HS-5 (cell line): ENCODE data around the gene CDKN2B.
A peak's percentile ranks its signal among the peaks of the same experiment; 100 is the strongest.
"Not testable (repeated sequence)": the region's sequence is repeated elsewhere in the genome, so short reads cannot be mapped to it uniquely, and the experiment has no call there.

ENCODE experiments used
- DNase-seq: peaks from one replicate; pipeline ENCODE4 v3.0.0-alpha.2; 2012; ENCODE audit warnings: low read depth

Gene CDKN2B

GRCh38 chr9:22008717-22009505, at the start of gene CDKN2B:
Gene CDKN2B, minus strand, starts transcription at chr9:22009305. Its CDS starts 352 bp downstream, at chr9:22008953.
- DNase-seq = peak; percentile 92

GRCh38 chr9:22057972-22058371, 48.9 kb upstream of the CDKN2B start:
- not testable (repeated sequence) for DNase-seq

- no peak for DNase-seq
These were observed 47.3 kb upstream of the CDKN2B start for GRCh38 chr9:22056402-22056801.

GRCh38 chr9:22055090-22055489, 46.0 kb upstream of the CDKN2B start:
- peak; percentile 53 for DNase-seq

- no peak for DNase-seq
These were observed 45.4 kb upstream of the CDKN2B start for GRCh38 chr9:22054529-22054928.

GRCh38 chr9:22054076-22054475, 45.0 kb upstream of the CDKN2B start:
- no peak for DNase-seq

GRCh38 chr9:22053178-22053577, 44.1 kb upstream of the CDKN2B start:
- no peak for DNase-seq

- DNase-seq = peak; percentile 97
These were observed 43.4 kb upstream of the CDKN2B start for GRCh38 chr9:22052376-22052945.

- DNase-seq = no peak
These were observed 41.8 kb upstream of the CDKN2B start for GRCh38 chr9:22050924-22051323.

- DNase-seq = no peak
These were observed 40.3 kb upstream of the CDKN2B start for GRCh38 chr9:22049411-22049810.

GRCh38 chr9:22047596-22047995, 38.5 kb upstream of the CDKN2B start:
- no peak for DNase-seq

- DNase-seq = no peak
These were observed 37.3 kb upstream of the CDKN2B start for GRCh38 chr9:22046243-22046885.

- no peak for DNase-seq
These were observed 36.3 kb upstream of the CDKN2B start for GRCh38 chr9:22045423-22045822.

- DNase-seq = peak; percentile 80
These were observed 35.5 kb upstream of the CDKN2B start for GRCh38 chr9:22044583-22044982.

- DNase-seq = no peak
These were observed 34.8 kb upstream of the CDKN2B start for GRCh38 chr9:22043928-22044327.

GRCh38 chr9:22041775-22042174, 32.7 kb upstream of the CDKN2B start:
- no peak for DNase-seq

GRCh38 chr9:22041344-22041743, 32.2 kb upstream of the CDKN2B start:
- DNase-seq = no peak

GRCh38 chr9:22040760-22041159, 31.7 kb upstream of the CDKN2B start:
- peak; percentile 62 for DNase-seq

GRCh38 chr9:22039258-22039657, 30.2 kb upstream of the CDKN2B start:
- no peak for DNase-seq

- no peak for DNase-seq
These were observed 29.0 kb upstream of the CDKN2B start for GRCh38 chr9:22037954-22038690.

GRCh38 chr9:22036866-22037626, 27.9 kb upstream of the CDKN2B start:
- no peak for DNase-seq

- no peak for DNase-seq
These were observed 26.5 kb upstream of the CDKN2B start for GRCh38 chr9:22035591-22036011.
